GM23248 (cell line): ENCODE results near the gene FCGR3B. TPM values are rescaled to one million over a fixed set of nuclear protein-coding genes. Genes with fewer than 3 reads are reported as not detected.
"Not testable (repeated sequence)": the region's sequence is repeated elsewhere in the genome, so short reads cannot be mapped to it uniquely, and the experiment has no call there.

Experiments used
- DNase-seq: peaks from one replicate; pipeline ENCODE4 v3.0.0-alpha.2; 2015
- H2AFZ ChIP-seq: fragments of 200-600 bp; sonication (generic); 2 replicates; pipeline ENCODE4 v1.6.1; 2016; ENCODE audit warnings: antibody characterized with exemption
- H3F3A ChIP-seq: fragments of 200-600 bp; sonication (generic); 2 replicates; pipeline ENCODE4 v1.6.1; 2016; ENCODE audit warnings: mild to moderate bottlenecking, antibody characterized with exemption, mixed run types; ENCODE audit not compliant: insufficient read depth
- H3K27ac ChIP-seq: fragments of 200-600 bp; sonication (generic); 2 replicates; pipeline ENCODE4 v1.5.1; 2016; ENCODE audit warnings: mild to moderate bottlenecking
- H3K27me3 ChIP-seq: fragments of 200-600 bp; sonication (generic); replicated peaks from 2 replicates; pipeline ENCODE4 v1.6.1; 2016; ENCODE audit warnings: mild to moderate bottlenecking; ENCODE audit not compliant: insufficient read depth
- H3K36me3 ChIP-seq: fragments of 200-600 bp; sonication (generic); 2 replicates; pipeline ENCODE4 v1.6.1; 2016; ENCODE audit warnings: low read depth, mild to moderate bottlenecking
- H3K4me1 ChIP-seq: fragments of 200-600 bp; sonication (generic); 2 replicates; pipeline ENCODE4 v1.6.1; 2016; ENCODE audit warnings: mild to moderate bottlenecking; ENCODE audit not compliant: insufficient read depth
- H3K4me2 ChIP-seq: fragments of 200-600 bp; sonication (generic); one replicate; pipeline ENCODE4 v1.6.1; 2016; ENCODE audit warnings: mild to moderate bottlenecking; ENCODE audit not compliant: unreplicated experiment
- H3K4me3 ChIP-seq: fragments of 200-600 bp; sonication (generic); 2 replicates; pipeline ENCODE4 v1.5.1; 2016; ENCODE audit warnings: mild to moderate bottlenecking
- H3K79me2 ChIP-seq: fragments of 200-600 bp; sonication (generic); 2 replicates; pipeline ENCODE4 v1.6.1; 2016; ENCODE audit warnings: mild to moderate bottlenecking; ENCODE audit not compliant: insufficient read depth
- H3K9ac ChIP-seq: fragments of 200-600 bp; sonication (generic); 2 replicates; pipeline ENCODE4 v1.6.1; 2016; ENCODE audit warnings: mild to moderate bottlenecking
- H3K9me2 ChIP-seq: fragments of 200-600 bp; sonication (generic); 2 replicates; pipeline ENCODE4 v1.6.1; 2016; ENCODE audit warnings: mixed run types, mild to moderate bottlenecking, moderate library complexity; ENCODE audit not compliant: insufficient read depth
- H3K9me3 ChIP-seq: fragments of 200-600 bp; sonication (generic); one replicate; pipeline ENCODE4 v1.6.1; 2017; ENCODE audit warnings: low read depth
- H4K20me1 ChIP-seq: fragments of 200-600 bp; sonication (generic); 2 replicates; pipeline ENCODE4 v1.6.0; 2016; ENCODE audit not compliant: insufficient read depth
- WGBS, 2 experiments: methylation state at CpG; one replicate each; pipeline ENCODE4 v1.1.6; 2015 to 2017; ENCODE audit warnings: low lambda C conversion rate in 2 of 2, low coverage in 1 of 2; ENCODE audit errors: missing lambda C conversion rate in 2 of 2; 5-methylcytosine and 5-hydroxymethylcytosine counted together
- in situ Hi-C: fragments of 300-500 bp; cut with MboI; formaldehyde crosslinking; loops from 2 replicates; pipeline ENCODE4 v1.15.0; 2020
- polyA plus RNA-seq: library from polyadenylated mRNA; unstranded; fragments of >200 nt; fragmentation: Nextera tagmentation; extraction: Ambion mirVana; gene quantifications from 2 replicates; pipeline ENCODE4 v1.2.1, GENCODE V29; 2016
- total RNA-seq: library from RNA; depleted of rRNA; stranded (reverse); fragments of >200 nt; shearing (Covaris generic); gene quantifications from 2 replicates; pipeline ENCODE4 v1.2.3, GENCODE V29; 2014; rRNA removed

Gene FCGR3B
- total and polyA plus RNA-seq, 2 experiments from 2014 or later = not detected

GRCh38 chr1:161582882-161583281 lies 48.1 kb downstream of the FCGR3B start:
- H3K27me3 ChIP-seq, H3K36me3 ChIP-seq, H3K79me2 ChIP-seq, H4K20me1 ChIP-seq, H3K4me2 ChIP-seq, H3K9ac ChIP-seq, H3F3A ChIP-seq, H3K27ac ChIP-seq, in situ Hi-C loops, DNase-seq, H3K4me1 ChIP-seq, H3K4me3 ChIP-seq, H3K9me2 ChIP-seq, H2AFZ ChIP-seq, H3K9me3 ChIP-seq: not testable (repeated sequence)
- no CpG with 5 or more reads among the region's 4 CpGs for WGBS, 2 experiments

GRCh38 chr1:161580879-161581537 lies 50.0 kb downstream of the FCGR3B start:
- H3F3A ChIP-seq, H2AFZ ChIP-seq, in situ Hi-C loops, H3K9me2 ChIP-seq, H3K27me3 ChIP-seq, DNase-seq, H3K36me3 ChIP-seq, H3K27ac ChIP-seq, H3K4me3 ChIP-seq, H4K20me1 ChIP-seq, H3K4me2 ChIP-seq, H3K79me2 ChIP-seq, H3K4me1 ChIP-seq, H3K9ac ChIP-seq, H3K9me3 ChIP-seq: not testable (repeated sequence)
- no CpG with 5 or more reads among the region's 4 CpGs for WGBS, 2 experiments

GRCh38 chr1:161579856-161580507 lies 51.0 kb downstream of the FCGR3B start:
- H3K36me3 ChIP-seq, H3K9me3 ChIP-seq, H3K9ac ChIP-seq, in situ Hi-C loops, H3K27me3 ChIP-seq, H4K20me1 ChIP-seq, H3K4me1 ChIP-seq, DNase-seq, H3K4me3 ChIP-seq, H3K79me2 ChIP-seq, H3K27ac ChIP-seq, H2AFZ ChIP-seq, H3F3A ChIP-seq, H3K4me2 ChIP-seq, H3K9me2 ChIP-seq: not testable (repeated sequence)
- WGBS, 2 experiments = no CpG with 5 or more reads among the region's 8 CpGs

- H3K36me3 ChIP-seq, H3K9me2 ChIP-seq, H3K9me3 ChIP-seq, H3K4me3 ChIP-seq, H2AFZ ChIP-seq, H3F3A ChIP-seq, H3K4me2 ChIP-seq, H3K9ac ChIP-seq, H4K20me1 ChIP-seq, DNase-seq, H3K27me3 ChIP-seq, in situ Hi-C loops, H3K27ac ChIP-seq, H3K4me1 ChIP-seq, H3K79me2 ChIP-seq: not testable (repeated sequence)
Observed at GRCh38 chr1:161576676-161577075, 54.3 kb downstream of the FCGR3B start.

Other genes with a start within 250 kb of the FCGR3B start
- gene FCGR2A, start 125.7 kb downstream of the FCGR3B start, total RNA-seq = not detected in 2 replicates
- not detected in 2 replicates for gene FCGR2A, start 125.7 kb downstream of the FCGR3B start, polyA plus RNA-seq
- not detected in 2 replicates for gene HSPA6, start 106.6 kb downstream of the FCGR3B start, total RNA-seq
- 0.13 and 0.23 TPM in 2 replicates for gene HSPA6, start 106.6 kb downstream of the FCGR3B start, polyA plus RNA-seq
- gene FCGR3A, start 81.4 kb downstream of the FCGR3B start, total RNA-seq = not detected in 2 replicates
- not detected in 2 replicates for gene FCGR3A, start 81.4 kb downstream of the FCGR3B start, polyA plus RNA-seq
- not detected in 2 replicates for gene FCGR2B, start 32.0 kb upstream of the FCGR3B start, total RNA-seq
- 0.18 TPM in 1 of 2 replicates, not detected in the other for gene FCGR2B, start 32.0 kb upstream of the FCGR3B start, polyA plus RNA-seq
- 7.5 and 8.4 TPM in 2 replicates for gene FCRLA, start 76.1 kb upstream of the FCGR3B start, total RNA-seq
- 5.3 and 6.8 TPM in 2 replicates for gene FCRLA, start 76.1 kb upstream of the FCGR3B start, polyA plus RNA-seq
- 8.3 and 14.5 TPM in 2 replicates for gene FCRLB, start 90.4 kb upstream of the FCGR3B start, total RNA-seq
- 9.4 and 10.1 TPM in 2 replicates for gene FCRLB, start 90.4 kb upstream of the FCGR3B start, polyA plus RNA-seq
- gene DUSP12, start 118.6 kb upstream of the FCGR3B start, total RNA-seq = 27.4 and 34.2 TPM in 2 replicates
- gene DUSP12, start 118.6 kb upstream of the FCGR3B start, polyA plus RNA-seq = 29.9 and 34.9 TPM in 2 replicates
- 19.8 and 21.4 TPM in 2 replicates for gene ATF6, start 135.1 kb upstream of the FCGR3B start, total RNA-seq
- 14.8 TPM in 2 replicates for gene ATF6, start 135.1 kb upstream of the FCGR3B start, polyA plus RNA-seq